Measurements from ENCODE around the gene CCDC85C.

DNA sequence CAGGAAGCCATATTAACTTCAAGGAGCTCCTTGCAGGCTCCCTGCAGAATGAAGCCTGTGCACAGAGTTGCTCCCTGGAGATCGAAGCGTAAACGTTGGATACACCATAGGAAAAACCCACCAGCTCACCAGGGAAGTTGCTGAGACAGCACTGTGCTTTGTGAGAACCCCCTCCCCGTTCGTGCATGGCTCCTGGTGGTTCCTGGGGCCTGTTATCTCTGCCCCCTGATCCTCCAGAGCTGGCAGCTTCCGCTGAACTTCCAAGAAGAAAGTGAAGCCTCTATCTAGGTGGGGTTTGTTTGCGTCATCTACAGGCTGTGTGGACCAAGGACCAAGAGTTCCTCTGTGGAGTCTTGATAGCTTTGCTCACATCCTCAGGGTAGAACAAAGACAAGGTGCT is 2.4 kb upstream of the CCDC85C start:
- TF ChIP-seq CTCF (IDR thresholded peaks at IDR 0.05) (no peak), POLR2AphosphoS5 (IDR thresholded peaks at IDR 0.05) (no peak)

Measured in prostate gland (tissue), 2 donors.